Activated B cell treated with CpG ODN at 0.5 μM for 24 hours (primary cell): ENCODE data around the gene ETS1. TPM values are rescaled to one million over a fixed set of nuclear protein-coding genes. Genes with fewer than 3 reads are reported as not detected.
A peak's percentile ranks its signal among the peaks of the same experiment; 100 is the strongest.

Source experiments
- ATAC-seq: fragments of 200-7000 bp; cut with Tn5 transposase; one replicate; pipeline ENCODE4 v1.10.0; 2021; ENCODE audit warnings: low read depth, mild to moderate bottlenecking, moderate library complexity
- CTCF ChIA-PET: fragments of 350-600 bp; sonication (Branson Sonifier 250); formaldehyde crosslinking; loops from one replicate; lab custom pipeline; 2021; ENCODE audit warnings: antibody characterized with exemption; lab: Charles Lee
- POLR2A ChIA-PET: fragments of 350-600 bp; sonication (Branson Sonifier 250); formaldehyde crosslinking; loops from one replicate; lab custom pipeline; 2021; ENCODE audit warnings: antibody characterized with exemption; lab: Charles Lee
- DNase-seq: peaks from one replicate; pipeline ENCODE4 v3.0.0; 2022
- H3K27ac Mint-ChIP-seq: one replicate; pipeline ENCODE4 v1.8.0; 2020; ENCODE audit warnings: mixed read lengths
- H3K27me3 Mint-ChIP-seq: one replicate; pipeline ENCODE4 v1.8.0; 2021; ENCODE audit warnings: mixed read lengths
- H3K36me3 Mint-ChIP-seq: one replicate; pipeline ENCODE4 v1.8.0; 2021; ENCODE audit warnings: low read depth, mixed read lengths
- H3K4me1 Mint-ChIP-seq: one replicate; pipeline ENCODE4 v1.8.0; 2021; ENCODE audit warnings: mixed read lengths
- H3K4me3 Mint-ChIP-seq: one replicate; pipeline ENCODE4 v1.8.0; 2020; ENCODE audit warnings: mild to moderate bottlenecking, mixed read lengths
- H3K9me3 Mint-ChIP-seq: one replicate; pipeline ENCODE4 v1.8.0; 2020; ENCODE audit warnings: mixed read lengths
- intact Hi-C: fragments of 100-400 bp; cut with micrococcal nuclease; formaldehyde crosslinking; loops from one replicate; pipeline ENCODE4 v1.15.1; 2024
- total RNA-seq: library from RNA; stranded (reverse); gene quantifications from 2 replicates; pipeline ENCODE4 v1.2.3, GENCODE V29; 2022
- TF ChIP-seq, protein P1 (sequence below): fragments of 200-600 bp; IDR thresholded peaks from one replicate; pipeline ENCODE4 v1.8.0; 2022; ENCODE audit warnings: antibody characterized with exemption, mild to moderate bottlenecking

Gene ETS1
- total RNA-seq, 1 donor from 2014 or later, result 301 TPM

DNA sequence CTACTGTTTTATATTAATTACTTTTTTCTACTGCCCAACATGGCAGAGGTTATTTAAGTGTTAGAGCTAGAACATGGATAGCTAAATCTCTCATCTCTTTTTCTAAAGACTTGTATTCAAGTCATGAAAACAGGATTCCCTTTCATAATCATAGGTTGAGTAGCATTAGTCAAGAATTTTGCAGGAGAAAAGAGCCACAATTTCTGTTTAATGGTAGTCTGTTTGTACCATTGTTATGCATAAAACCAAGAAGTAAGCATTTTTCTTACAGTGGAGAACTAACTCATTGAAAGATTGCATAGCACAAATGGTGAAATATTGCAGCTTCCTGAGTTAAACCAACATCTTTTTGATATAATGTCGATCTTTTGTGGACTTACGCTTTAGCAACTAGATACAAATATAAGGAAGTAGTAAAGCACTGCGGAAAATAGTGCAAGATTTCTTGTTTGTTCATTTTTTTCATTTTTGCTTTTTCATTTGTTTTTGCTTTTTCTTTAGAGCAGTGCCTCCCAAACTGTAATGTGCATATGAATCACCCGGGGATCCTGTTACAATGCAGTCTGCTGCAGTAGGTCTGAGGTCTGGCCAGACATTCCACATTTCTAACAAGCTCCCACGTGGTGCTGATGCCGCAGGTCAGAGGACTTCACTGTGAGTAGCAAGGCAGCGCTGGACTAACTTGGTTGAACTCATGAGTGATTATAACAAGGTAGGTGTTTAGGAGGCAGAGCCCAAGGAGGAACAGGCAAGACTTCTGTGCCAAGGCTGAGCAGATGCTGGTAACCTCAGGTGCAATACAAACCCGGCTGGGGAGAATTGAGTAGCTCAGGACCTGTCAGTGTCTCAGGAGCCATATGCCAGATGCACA is 4.6 kb downstream of the ETS1 start:
- Mint-ChIP-seq H3K4me1 (peaks cover 45% of the 10 kb centered on the region), H3K27ac (no peak overlapping the region), H3K4me3 (no peak overlapping the region)

DNA sequence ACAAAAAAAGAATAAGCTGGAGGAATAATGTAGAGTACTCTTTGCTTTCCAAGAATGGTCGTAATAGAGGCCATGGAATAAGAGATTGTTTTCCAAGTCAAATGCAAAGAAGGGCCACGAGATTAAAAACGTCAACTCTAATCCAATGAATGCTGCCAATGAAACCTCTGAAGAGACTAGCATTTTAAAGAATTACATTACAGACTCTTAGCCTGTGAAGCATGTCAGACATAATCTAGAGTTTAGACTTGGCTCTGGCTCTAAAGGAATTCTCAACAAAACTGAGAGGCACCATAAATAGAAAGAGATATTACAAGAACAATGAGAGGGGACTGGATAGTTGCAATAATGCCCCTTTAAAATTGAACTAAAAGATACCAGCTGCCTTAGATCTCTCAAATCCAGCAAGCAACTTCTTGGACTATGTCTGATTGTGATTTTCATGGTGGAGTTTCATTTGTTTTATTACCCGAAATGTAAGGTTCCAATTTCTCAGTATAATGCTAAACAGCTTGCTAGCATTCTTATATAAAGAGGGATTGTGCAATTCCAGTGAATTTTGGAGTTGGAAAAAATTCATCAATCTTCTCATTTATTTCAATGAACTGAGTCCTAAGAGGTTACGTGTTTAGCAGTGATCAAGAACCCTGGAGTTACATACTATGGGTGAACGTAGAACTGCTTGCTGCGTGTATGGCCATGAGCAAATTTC is 5.6 kb downstream of the ETS1 start:
- no peaks in the 10 kb centered on the region for H3K36me3 Mint-ChIP-seq
- intact Hi-C loops, result loop anchor here (2.0 kb wide), 1 partner anchor 13 kb away; no protein-coding TSS in a partner anchor
- no peaks in the 10 kb centered on the region for H3K27me3 Mint-ChIP-seq
- H3K9me3 Mint-ChIP-seq, result no peaks in the 10 kb centered on the region
- CTCF ChIA-PET, result no interaction called here
- H3K4me3 Mint-ChIP-seq, result no peak overlapping the region
- peaks cover 43% of the 10 kb centered on the region for H3K4me1 Mint-ChIP-seq
- TF ChIP-seq, protein P1, sequence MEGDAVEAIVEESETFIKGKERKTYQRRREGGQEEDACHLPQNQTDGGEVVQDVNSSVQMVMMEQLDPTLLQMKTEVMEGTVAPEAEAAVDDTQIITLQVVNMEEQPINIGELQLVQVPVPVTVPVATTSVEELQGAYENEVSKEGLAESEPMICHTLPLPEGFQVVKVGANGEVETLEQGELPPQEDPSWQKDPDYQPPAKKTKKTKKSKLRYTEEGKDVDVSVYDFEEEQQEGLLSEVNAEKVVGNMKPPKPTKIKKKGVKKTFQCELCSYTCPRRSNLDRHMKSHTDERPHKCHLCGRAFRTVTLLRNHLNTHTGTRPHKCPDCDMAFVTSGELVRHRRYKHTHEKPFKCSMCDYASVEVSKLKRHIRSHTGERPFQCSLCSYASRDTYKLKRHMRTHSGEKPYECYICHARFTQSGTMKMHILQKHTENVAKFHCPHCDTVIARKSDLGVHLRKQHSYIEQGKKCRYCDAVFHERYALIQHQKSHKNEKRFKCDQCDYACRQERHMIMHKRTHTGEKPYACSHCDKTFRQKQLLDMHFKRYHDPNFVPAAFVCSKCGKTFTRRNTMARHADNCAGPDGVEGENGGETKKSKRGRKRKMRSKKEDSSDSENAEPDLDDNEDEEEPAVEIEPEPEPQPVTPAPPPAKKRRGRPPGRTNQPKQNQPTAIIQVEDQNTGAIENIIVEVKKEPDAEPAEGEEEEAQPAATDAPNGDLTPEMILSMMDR, result no peak
- H3K27ac Mint-ChIP-seq, result no peak overlapping the region
- POLR2A ChIA-PET, result no interaction called here
- ATAC-seq (no peak), DNase-seq (no peak)

More for the DNA sequence above, 4.6 kb downstream of the ETS1 start:
- intact Hi-C loops, result no loop called here
- ChIA-PET CTCF (no interaction called here), POLR2A (interaction anchor here (0.8 kb wide), 1 partner anchor 18 kb away, joined by 4 read pairs; no protein-coding TSS in a partner anchor)
- Mint-ChIP-seq H3K36me3 (no peaks in the 10 kb centered on the region), H3K27me3 (no peaks in the 10 kb centered on the region), H3K9me3 (no peaks in the 10 kb centered on the region)
- TF ChIP-seq, protein P1, result no peak
- no peak for DNase-seq
- ATAC-seq, result no peak

DNA sequence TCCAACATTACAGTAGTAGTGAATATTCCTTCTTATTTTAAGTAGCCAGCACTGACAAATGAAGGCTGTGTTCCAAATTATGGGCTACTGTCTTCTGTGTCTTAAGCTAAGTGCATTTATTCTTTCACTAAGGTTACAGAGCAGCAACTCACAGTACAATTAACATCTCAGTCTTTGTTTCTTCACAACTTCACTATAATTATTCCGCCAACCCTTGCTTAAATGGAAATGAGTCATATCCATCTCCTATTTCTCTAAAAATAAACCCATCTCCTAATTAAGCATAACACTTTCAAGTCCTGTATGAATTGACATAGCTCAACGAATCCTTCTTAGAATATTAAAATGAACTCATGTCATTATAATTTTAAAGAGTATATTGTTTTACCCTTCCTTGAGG is 6.7 kb downstream of the ETS1 start:
- TF ChIP-seq, protein P1, result no peak
- ATAC-seq (no peak), DNase-seq (no peak)
- ChIA-PET POLR2A (interaction anchor here (1.6 kb wide), 2 partner anchors 30 to 57 kb away, joined by 6 to 7 read pairs; no protein-coding TSS in a partner anchor), CTCF (interaction anchor here (1.6 kb wide), 1 partner anchor 8 kb away, joined by 4 read pairs; no protein-coding TSS in a partner anchor)
- no peak overlapping the region for H3K4me3 Mint-ChIP-seq
- H3K27ac Mint-ChIP-seq, result peak overlapping the region; percentile 13
- intact Hi-C loops, result loop anchor here (1.0 to 2.0 kb wide), 2 partner anchors 14 to 27 kb away; no protein-coding TSS in a partner anchor
- H3K36me3 Mint-ChIP-seq, result no peaks in the 10 kb centered on the region
- H3K9me3 Mint-ChIP-seq, result no peaks in the 10 kb centered on the region
- H3K27me3 Mint-ChIP-seq, result no peaks in the 10 kb centered on the region
- H3K4me1 Mint-ChIP-seq, result peaks cover 41% of the 10 kb centered on the region

DNA sequence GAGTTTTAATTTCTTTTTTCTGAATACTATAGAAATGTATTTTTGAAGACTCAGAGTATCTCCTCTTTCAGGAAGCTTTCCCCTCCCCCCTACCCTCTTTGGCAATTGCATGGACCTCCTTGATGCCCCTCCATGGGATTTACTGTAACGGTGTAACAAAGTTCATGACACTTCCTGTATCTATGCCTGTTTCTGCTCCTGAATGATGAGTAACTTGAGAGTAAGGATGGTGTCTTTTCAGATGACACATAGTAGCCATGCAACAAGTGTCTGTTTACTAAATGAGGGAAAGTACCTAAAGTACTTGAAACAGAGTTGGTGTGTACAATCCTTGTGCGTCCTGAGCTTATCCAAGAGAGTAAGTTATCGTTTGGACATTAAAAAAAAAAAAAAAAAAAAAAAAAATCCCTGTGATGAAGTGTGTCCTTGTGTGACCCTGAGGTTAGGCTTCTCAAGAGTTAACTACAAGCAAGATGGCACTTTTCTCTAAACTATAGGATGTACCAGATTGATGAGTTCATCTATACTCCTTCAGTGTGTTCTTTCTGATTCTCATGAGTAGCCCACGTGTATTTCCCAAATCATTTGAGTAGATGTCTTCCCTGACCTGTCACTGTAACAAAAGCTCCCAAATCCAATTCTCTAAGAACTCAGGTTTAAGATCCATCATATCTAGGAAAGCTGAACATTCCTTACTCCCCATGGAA is 7.4 kb downstream of the ETS1 start:
- no peaks in the 10 kb centered on the region for H3K27me3 Mint-ChIP-seq
- H3K36me3 Mint-ChIP-seq, result no peaks in the 10 kb centered on the region
- H3K27ac Mint-ChIP-seq, result peak overlapping the region; percentile 13
- intact Hi-C loops, result loop anchor here (1.0 to 2.0 kb wide), 2 partner anchors 15 to 27 kb away; no protein-coding TSS in a partner anchor
- TF ChIP-seq, protein P1, result no peak
- peaks cover 42% of the 10 kb centered on the region for H3K4me1 Mint-ChIP-seq
- ATAC-seq (peak; percentile 79), DNase-seq (no peak)
- H3K9me3 Mint-ChIP-seq, result no peaks in the 10 kb centered on the region
- CTCF ChIA-PET, result interaction anchor here (1.6 kb wide), 1 partner anchor 8 kb away, joined by 4 read pairs; no protein-coding TSS in a partner anchor
- H3K4me3 Mint-ChIP-seq, result no peak overlapping the region
- POLR2A ChIA-PET, result interaction anchor here (0.6 to 1.6 kb wide), 8 partner anchors 10 to 121 kb away, joined by 3 to 12 read pairs (median 6); no protein-coding TSS in a partner anchor
